CD4-positive, alpha-beta T cell treated with Interleukin-10 for 1 hour (primary cell): ENCODE measurements around the gene OR2T12.
"Not testable (repeated sequence)": the region's sequence is repeated elsewhere in the genome, so short reads cannot be mapped to it uniquely, and the experiment has no call there.

Source experiments
- DNase-seq: peaks from one replicate; pipeline ENCODE4 v3.0.0-alpha.2; 2020

Gene OR2T12

GRCh38 chr1:248303324-248303723 is at the start of gene OR2T12:
Gene OR2T12, minus strand, starts transcription at chr1:248303424. Its CDS starts 7,846 bp downstream, at chr1:248295578.
- no peak for DNase-seq

GRCh38 chr1:248348475-248348874 is 45.3 kb upstream of the OR2T12 start, which contains the start of gene OR14C36:
Gene OR14C36, plus strand, starts transcription at chr1:248348775. Its CDS starts 0 bp downstream, at chr1:248348775.
- no peak for DNase-seq

- DNase-seq, result no peak
Measured at GRCh38 chr1:248343451-248343850, 40.2 kb upstream of the OR2T12 start.

GRCh38 chr1:248324468-248324867 is 21.2 kb upstream of the OR2T12 start, which contains the start of gene OR2M7:
Gene OR2M7, minus strand, starts transcription at chr1:248324568. Its CDS starts 0 bp downstream, at chr1:248324568.
- no peak for DNase-seq

GRCh38 chr1:248316796-248317195 is 13.6 kb upstream of the OR2T12 start:
- no peak for DNase-seq

- not testable (repeated sequence) for DNase-seq
Measured at GRCh38 chr1:248306740-248307139, 3.5 kb upstream of the OR2T12 start.

GRCh38 chr1:248306103-248306502 is 2.9 kb upstream of the OR2T12 start:
- no peak for DNase-seq

GRCh38 chr1:248305672-248306071 is 2.4 kb upstream of the OR2T12 start:
- DNase-seq, result not testable (repeated sequence)

- no peak for DNase-seq
Measured at GRCh38 chr1:248288391-248288790, 14.8 kb downstream of the OR2T12 start.

- no peak for DNase-seq
Measured at GRCh38 chr1:248277876-248278275, 25.3 kb downstream of the OR2T12 start, which contains the start of gene OR2T33. Gene OR2T33, minus strand, starts transcription at chr1:248277976. Its CDS starts 4,162 bp downstream, at chr1:248273814.

GRCh38 chr1:248273225-248273624 is 30.0 kb downstream of the OR2T12 start:
- DNase-seq, result not testable (repeated sequence)

- no peak for DNase-seq
Measured at GRCh38 chr1:248268178-248268577, 35.0 kb downstream of the OR2T12 start.

GRCh38 chr1:248259309-248259708 is 43.9 kb downstream of the OR2T12 start:
- not testable (repeated sequence) for DNase-seq

GRCh38 chr1:248243204-248243603 is 60.0 kb downstream of the OR2T12 start:
- DNase-seq, result peak; percentile 32
